Lung (tissue), 12 donors: ENCODE results near the gene IFIT1. TPM values are rescaled to one million over a fixed set of nuclear protein-coding genes. Genes with fewer than 3 reads are reported as not detected.

Source experiments
- ATAC-seq: fragments of 200-7000 bp; cut with Tn5 transposase; one replicate; pipeline ENCODE4 v1.9.1; 2020; ENCODE audit warnings: moderate number of reproducible peaks; ENCODE audit not compliant: insufficient read depth, low FRiP score
- DNase-seq, 3 donors: peaks; one replicate each; pipeline ENCODE4 v3.0.0-alpha.2; 2013 to 2017
- H3K27ac ChIP-seq, 2 donors: one replicate each; pipeline ENCODE4 v1.5.1; 2013; ENCODE audit warnings: mild to moderate bottlenecking in 2 of 2, moderate library complexity in 2 of 2, control low read depth in 1 of 2, inconsistent platforms in 1 of 2, low read depth in 1 of 2, low read length in 1 of 2
- H3K27me3 ChIP-seq, 3 donors: one replicate each; pipeline ENCODE4 v1.5.1; 2013; ENCODE audit warnings: low read length in 2 of 3; ENCODE audit not compliant: control insufficient read depth in 3 of 3, insufficient read depth in 3 of 3
- H3K36me3 ChIP-seq, 4 donors: one replicate each; pipeline ENCODE4 v1.5.1; 2013; ENCODE audit warnings: low read length in 4 of 4, mild to moderate bottlenecking in 1 of 4, moderate library complexity in 1 of 4; ENCODE audit not compliant: control insufficient read depth in 4 of 4, insufficient read depth in 4 of 4
- H3K4me1 ChIP-seq, 5 donors: one replicate each; pipeline ENCODE4 v1.5.1; 2013; ENCODE audit warnings: low read length in 5 of 5, mild to moderate bottlenecking in 2 of 5, moderate library complexity in 1 of 5; ENCODE audit not compliant: control insufficient read depth in 5 of 5, insufficient read depth in 5 of 5
- H3K4me3 ChIP-seq: one replicate; pipeline ENCODE4 v1.5.1; 2013; ENCODE audit warnings: mild to moderate bottlenecking, control low read depth, moderate library complexity
- H3K9ac ChIP-seq, 2 donors: one replicate each; pipeline ENCODE4 v1.5.1; 2013; ENCODE audit warnings: low read length in 2 of 2, control low read depth in 1 of 2; ENCODE audit not compliant: insufficient read depth in 1 of 2
- H3K9me3 ChIP-seq, 4 donors: one replicate each; pipeline ENCODE4 v1.5.1; 2013; ENCODE audit warnings: low read length in 3 of 4, mild to moderate bottlenecking in 1 of 4, moderate library complexity in 1 of 4; ENCODE audit not compliant: control insufficient read depth in 4 of 4, insufficient read depth in 3 of 4
- CTCF ChIP-seq: IDR thresholded peaks from 2 replicates; pipeline ENCODE4 v1.5.1; 2012; ENCODE audit warnings: mild to moderate bottlenecking; ENCODE audit errors: control extremely low read depth, extremely low read depth
- WGBS, 2 donors: extraction: QIAGEN DNeasy Blood & Tissue Kit; methylation state at CpG; one replicate each; pipeline ENCODE4 v1.1.7; 2013; 5-methylcytosine and 5-hydroxymethylcytosine counted together
- polyA plus RNA-seq, 2 donors: library from polyadenylated mRNA; stranded (reverse); fragments of 200-250 nt; gene quantifications; one replicate each; pipeline ENCODE4 v1.2.1, GENCODE V29; 2013
- total RNA-seq, 2 donors: library from RNA; depleted of rRNA in 1 of 2; stranded (reverse); fragments of >200 nt in 1 of 2; gene quantifications; one replicate each; pipeline ENCODE4 v1.2.1, GENCODE V29; 2014 to 2021
- donor health status: control.
- donor health status: control.
- donor health status: Bipolar disorder and iron deficiency.
- donor health status: healthy.
- donor health status: DM: yes; HTN: yes; CAD: no.

The IFIT1 gene
- total and polyA plus RNA-seq, 4 donors = 11.1 to 17.7 (median 15.0) TPM

GRCh38 chr10:89351780-89352597 lies 40.4 kb upstream of the IFIT1 start:
- Histone ChIP-seq H3K9ac (peak overlapping the region; percentile 31 to 96), H3K36me3 (peaks cover 0 to 2% (median 0%) of the 10 kb centered on the region in 4 donors), H3K9me3 (no peaks in the 10 kb centered on the region), H3K27me3 (no peaks in the 10 kb centered on the region), H3K27ac (peak overlapping the region; percentile 69 to 91), H3K4me1 (peaks cover 8 to 60% (median 28%) of the 10 kb centered on the region in 5 donors), H3K4me3 (no peak overlapping the region)
- ATAC-seq (peak; percentile 66), DNase-seq (peak; percentile 68 to 84 (median 83))
- TF ChIP-seq CTCF = no peak
- WGBS, 2 donors = 51 to 75% methylated on average over 12 of the region's 12 CpGs

- H3K27ac ChIP-seq = peak overlapping the region in 1 of 2 donors; percentile 55
- H3K9ac ChIP-seq = no peak overlapping the region
- 80 to 85% methylated on average over 4 of the region's 4 CpGs for WGBS, 2 donors
Measured at GRCh38 chr10:89352802-89353201, 39.6 kb upstream of the IFIT1 start.

GRCh38 chr10:89355394-89355931 lies 37.0 kb upstream of the IFIT1 start:
- Histone ChIP-seq H3K9ac (no peak overlapping the region), H3K36me3 (peaks cover 0 to 2% (median 0%) of the 10 kb centered on the region in 4 donors), H3K27ac (no peak overlapping the region), H3K4me3 (no peak overlapping the region), H3K27me3 (no peaks in the 10 kb centered on the region), H3K4me1 (peaks cover 2 to 41% (median 20%) of the 10 kb centered on the region in 5 donors), H3K9me3 (no peaks in the 10 kb centered on the region)
- WGBS, 2 donors = 91 to 96% methylated on average over 2 of the region's 2 CpGs
- ATAC-seq = no peak
- TF ChIP-seq CTCF = no peak
- peak in 2 of 3 donors; percentile 67 for DNase-seq

More at GRCh38 chr10:89352802-89353201, 39.6 kb upstream of the IFIT1 start:
- H3K36me3 ChIP-seq = peaks cover 0 to 2% (median 0%) of the 10 kb centered on the region in 4 donors
- no peak for TF ChIP-seq CTCF
- H3K27me3 ChIP-seq = no peaks in the 10 kb centered on the region
- no peak for DNase-seq
- H3K4me3 ChIP-seq = no peak overlapping the region
- ATAC-seq = no peak
- H3K4me1 ChIP-seq = peaks cover 5 to 62% (median 26%) of the 10 kb centered on the region in 5 donors
- H3K9me3 ChIP-seq = no peaks in the 10 kb centered on the region
